ENCODE results near the gene BANF2. TPM values are rescaled to one million over a fixed set of nuclear protein-coding genes. Genes with fewer than 3 reads are reported as not detected.

Gene BANF2
- total RNA-seq, 1 experiment from 2014 or later, result not detected

GRCh38 chr20:17735959-17736621 lies 36.3 kb downstream of the BANF2 start:
- Histone ChIP-seq H2AK5ac (ENCODE audit: insufficient read length, low read length) (no peak overlapping the region), H3K14ac (ENCODE audit: insufficient read depth, low read length) (no peak overlapping the region), H3K23ac (ENCODE audit: insufficient read length, low read depth, low read length) (no peak overlapping the region), H4K91ac (ENCODE audit: insufficient read length, low read depth, low read length) (no peak overlapping the region), H4K20me1 (ENCODE audit: control insufficient read depth, insufficient read depth, insufficient read length) (no peaks in the 10 kb centered on the region), H2BK20ac (ENCODE audit: low read depth, low read length, poor library complexity, severe bottlenecking) (no peak overlapping the region), H3K79me2 (ENCODE audit: insufficient read depth, low read length) (no peaks in the 10 kb centered on the region), H2BK120ac (ENCODE audit: low read depth, low read length, poor library complexity, severe bottlenecking) (no peak overlapping the region), H2BK5ac (ENCODE audit: insufficient read length, low read length) (no peak overlapping the region), H3K79me1 (ENCODE audit: insufficient read depth, low read depth, low read length, poor library complexity, severe bottlenecking) (no peaks in the 10 kb centered on the region), H3K27ac (ENCODE audit: insufficient read length, low read depth, low read length) (no peak overlapping the region), H2AFZ (ENCODE audit: low read length) (no peak overlapping the region), H3K4me2 (ENCODE audit: insufficient read depth, insufficient read length, low read length) (no peak overlapping the region), H3T11ph (ENCODE audit: low read length) (no peak overlapping the region), H4K8ac (replicated peaks; ENCODE audit: insufficient read length, low read depth, low read length) (no peak overlapping the region), H3K9me3 (ENCODE audit: control insufficient read depth, low read depth, low read length) (peaks cover 4% of the 10 kb centered on the region), H3K56ac (ENCODE audit: insufficient read length, low read depth, low read length) (no peak overlapping the region), H2BK15ac (ENCODE audit: low read depth, low read length) (no peak overlapping the region), H3K27me3 (ENCODE audit: insufficient read depth, low read length) (no peaks in the 10 kb centered on the region), H3K18ac (ENCODE audit: insufficient read length, low read depth, low read length) (no peak overlapping the region), H3K23me2 (ENCODE audit: insufficient read length, low read depth, low read length, poor library complexity, severe bottlenecking) (no peaks in the 10 kb centered on the region), H2BK12ac (ENCODE audit: insufficient read length, low read depth, low read length) (no peak overlapping the region), H3K4me1 (ENCODE audit: insufficient read depth, low read length) (no peaks in the 10 kb centered on the region; the same call in 1 of the 2 replicates), H4K5ac (ENCODE audit: insufficient read length, low read depth, low read length) (no peak overlapping the region), H3K4ac (ENCODE audit: low read depth, low read length) (no peak overlapping the region), H3K9ac (ENCODE audit: extremely low read depth, insufficient read length, low read length) (no peak overlapping the region)
- Mint-ChIP-seq H3K27me3 (ENCODE audit: low read depth) (no peaks in the 10 kb centered on the region; the same call in 1 of the 2 replicates), H3K4me1 (peaks cover 4 to 7% of the 10 kb centered on the region in 2 experiments), H3K36me3 (ENCODE audit: insufficient read depth in 1 of 3, low read depth in 3 of 3) (peaks cover 15 to 21% (median 17%) of the 10 kb centered on the region in 3 experiments), H3K4me3 (no peak overlapping the region), H3K9me3 (peaks cover 24 to 30% of the 10 kb centered on the region in 2 experiments), H3K27ac (no peak overlapping the region; a peak in 1 of 7 replicates)
- TF ChIP-seq CTCF (conservative IDR thresholded peaks at IDR 0.05), result no peak
- no peak for DNase-seq
- no CpG with 5 or more reads among the region's 4 CpGs for WGBS (ENCODE audit: extremely low coverage, insufficient read length, low lambda C conversion rate)
